HuH-7 (cell line): Measurements from ENCODE around the gene USP33.
"Not testable (repeated sequence)": the region's sequence is repeated elsewhere in the genome, so short reads cannot be mapped to it uniquely, and the experiment has no call there.

Source experiments
- DNase-seq: peaks from one replicate; pipeline ENCODE4 v3.0.0; 2011; ENCODE audit warnings: low spot score

The USP33 gene

GRCh38 chr1:77759071-77760028, at the start of gene USP33:
USP33 (minus strand) TSS chr1:77759852; CDS start chr1:77741697, 18,155 bp downstream.
- DNase-seq = peak; percentile 79

- DNase-seq = no peak
Observed at GRCh38 chr1:77803371-77803770, 43.7 kb upstream of the USP33 start.

- no peak for DNase-seq
Observed at GRCh38 chr1:77802026-77802425, 42.4 kb upstream of the USP33 start.

GRCh38 chr1:77797991-77798390, 38.3 kb upstream of the USP33 start:
- no peak for DNase-seq

GRCh38 chr1:77796695-77797405, 37.2 kb upstream of the USP33 start:
- peak; percentile 4 for DNase-seq

- DNase-seq = no peak
Observed at GRCh38 chr1:77794550-77794949, 34.9 kb upstream of the USP33 start.

GRCh38 chr1:77786093-77786741, 26.6 kb upstream of the USP33 start:
- not testable (repeated sequence) for DNase-seq

- no peak for DNase-seq
Observed at GRCh38 chr1:77783141-77783540, 23.5 kb upstream of the USP33 start.

- no peak for DNase-seq
Observed at GRCh38 chr1:77781683-77782082, 22.0 kb upstream of the USP33 start.

GRCh38 chr1:77779529-77780281, 20.1 kb upstream of the USP33 start, which contains the start of gene MIGA1:
MIGA1 (plus strand) TSS chr1:77779649; CDS start chr1:77783253, 3,604 bp downstream.
- DNase-seq = peak; percentile 75

GRCh38 chr1:77776007-77776700, 16.5 kb upstream of the USP33 start:
- DNase-seq = no peak

- DNase-seq = no peak
Observed at GRCh38 chr1:77768006-77768405, 8.4 kb upstream of the USP33 start.

- DNase-seq = no peak
Observed at GRCh38 chr1:77762072-77762476, 2.4 kb upstream of the USP33 start.

GRCh38 chr1:77757603-77758002, 2.0 kb downstream of the USP33 start:
- no peak for DNase-seq

GRCh38 chr1:77757066-77757584, 2.5 kb downstream of the USP33 start:
- DNase-seq = no peak

- DNase-seq = no peak
Observed at GRCh38 chr1:77756052-77756754, 3.4 kb downstream of the USP33 start.

GRCh38 chr1:77749489-77749888, 10.2 kb downstream of the USP33 start:
- DNase-seq = not testable (repeated sequence)

GRCh38 chr1:77744576-77744975, 15.1 kb downstream of the USP33 start:
- DNase-seq = no peak

- no peak for DNase-seq
Observed at GRCh38 chr1:77742011-77742555, 17.6 kb downstream of the USP33 start.

- DNase-seq = no peak
Observed at GRCh38 chr1:77741316-77741715, 18.3 kb downstream of the USP33 start.
